ENCODE data around the gene FAU. TPM values are rescaled to one million over a fixed set of nuclear protein-coding genes. Genes with fewer than 3 reads are reported as not detected.

Gene FAU
- total and polyA plus RNA-seq, 2 of the 13 experiments (the other 11 are each of a cell fraction or from before 2014, with no cell fraction given) = 374 to 869 TPM

DNA sequence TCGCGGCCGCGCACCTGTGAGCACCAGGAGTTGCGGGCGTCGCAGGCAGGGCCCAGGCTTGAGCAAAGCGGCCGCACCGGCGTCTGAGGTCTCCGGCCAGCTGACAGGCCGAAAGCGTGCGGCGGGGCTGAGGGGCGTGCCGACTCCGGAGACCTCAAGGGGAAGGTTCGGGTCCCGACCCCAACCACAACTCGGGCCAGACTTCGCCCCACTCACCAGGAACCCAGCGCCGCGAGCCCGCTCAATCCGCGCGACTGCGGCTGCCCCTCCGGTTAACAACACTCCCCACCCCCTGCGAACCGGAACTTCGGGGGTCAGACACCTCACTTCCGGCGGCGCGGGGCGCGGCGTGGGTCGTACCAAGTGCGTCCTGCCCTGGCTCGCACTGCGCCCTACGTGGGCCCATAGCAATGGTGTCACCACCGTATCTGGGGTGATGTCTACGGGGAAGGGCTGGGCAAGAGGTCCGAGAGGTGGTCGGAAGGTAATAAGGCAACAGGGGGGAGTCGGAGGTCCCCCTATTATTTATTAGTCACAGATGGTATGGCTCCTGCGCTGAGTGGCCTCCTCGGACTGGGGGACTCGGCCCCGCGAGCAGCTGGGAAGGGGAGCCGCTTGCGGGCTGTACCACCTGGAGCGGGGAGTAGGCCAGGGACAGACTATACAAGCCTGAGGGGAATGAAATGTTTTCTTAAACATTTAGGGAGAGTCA lies 12.5 kb upstream of the FAU start, which contains the start of gene SYVN1 (continued):
- TF ChIP-seq, protein P1, sequence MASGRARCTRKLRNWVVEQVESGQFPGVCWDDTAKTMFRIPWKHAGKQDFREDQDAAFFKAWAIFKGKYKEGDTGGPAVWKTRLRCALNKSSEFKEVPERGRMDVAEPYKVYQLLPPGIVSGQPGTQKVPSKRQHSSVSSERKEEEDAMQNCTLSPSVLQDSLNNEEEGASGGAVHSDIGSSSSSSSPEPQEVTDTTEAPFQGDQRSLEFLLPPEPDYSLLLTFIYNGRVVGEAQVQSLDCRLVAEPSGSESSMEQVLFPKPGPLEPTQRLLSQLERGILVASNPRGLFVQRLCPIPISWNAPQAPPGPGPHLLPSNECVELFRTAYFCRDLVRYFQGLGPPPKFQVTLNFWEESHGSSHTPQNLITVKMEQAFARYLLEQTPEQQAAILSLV (CRISPR knock-in tag; IDR thresholded peaks at IDR 0.05; ENCODE audit: borderline replicate concordance) = peak; percentile 64
- TF ChIP-seq MTF2 (CRISPR knock-in tag; IDR thresholded peaks at IDR 0.05; ENCODE audit: borderline replicate concordance) = no peak
- TF ChIP-seq NR2F6 (IDR thresholded peaks at IDR 0.05) = no peak; the same call in 1 of the 2 replicates
- TF ChIP-seq NR2F6 (CRISPR knock-in tag; IDR thresholded peaks at IDR 0.05) = peak; percentile 66
- TF ChIP-seq ZNF761 (CRISPR knock-in tag; conservative IDR thresholded peaks at IDR 0.05) = no peak; the same call in 1 of the 2 replicates
- TF ChIP-seq ZSCAN21 (CRISPR knock-in tag; IDR thresholded peaks at IDR 0.05; ENCODE audit: borderline replicate concordance) = no peak; the same call in 1 of the 2 replicates
- TF ChIP-seq NFYC (CRISPR knock-in tag; IDR thresholded peaks at IDR 0.05) = no peak
- TF ChIP-seq, protein P2, sequence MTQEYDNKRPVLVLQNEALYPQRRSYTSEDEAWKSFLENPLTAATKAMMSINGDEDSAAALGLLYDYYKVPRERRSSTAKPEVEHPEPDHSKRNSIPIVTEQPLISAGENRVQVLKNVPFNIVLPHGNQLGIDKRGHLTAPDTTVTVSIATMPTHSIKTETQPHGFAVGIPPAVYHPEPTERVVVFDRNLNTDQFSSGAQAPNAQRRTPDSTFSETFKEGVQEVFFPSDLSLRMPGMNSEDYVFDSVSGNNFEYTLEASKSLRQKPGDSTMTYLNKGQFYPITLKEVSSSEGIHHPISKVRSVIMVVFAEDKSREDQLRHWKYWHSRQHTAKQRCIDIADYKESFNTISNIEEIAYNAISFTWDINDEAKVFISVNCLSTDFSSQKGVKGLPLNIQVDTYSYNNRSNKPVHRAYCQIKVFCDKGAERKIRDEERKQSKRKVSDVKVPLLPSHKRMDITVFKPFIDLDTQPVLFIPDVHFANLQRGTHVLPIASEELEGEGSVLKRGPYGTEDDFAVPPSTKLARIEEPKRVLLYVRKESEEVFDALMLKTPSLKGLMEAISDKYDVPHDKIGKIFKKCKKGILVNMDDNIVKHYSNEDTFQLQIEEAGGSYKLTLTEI (CRISPR knock-in tag; conservative IDR thresholded peaks at IDR 0.05) = no peak
- TF ChIP-seq, protein P3, sequence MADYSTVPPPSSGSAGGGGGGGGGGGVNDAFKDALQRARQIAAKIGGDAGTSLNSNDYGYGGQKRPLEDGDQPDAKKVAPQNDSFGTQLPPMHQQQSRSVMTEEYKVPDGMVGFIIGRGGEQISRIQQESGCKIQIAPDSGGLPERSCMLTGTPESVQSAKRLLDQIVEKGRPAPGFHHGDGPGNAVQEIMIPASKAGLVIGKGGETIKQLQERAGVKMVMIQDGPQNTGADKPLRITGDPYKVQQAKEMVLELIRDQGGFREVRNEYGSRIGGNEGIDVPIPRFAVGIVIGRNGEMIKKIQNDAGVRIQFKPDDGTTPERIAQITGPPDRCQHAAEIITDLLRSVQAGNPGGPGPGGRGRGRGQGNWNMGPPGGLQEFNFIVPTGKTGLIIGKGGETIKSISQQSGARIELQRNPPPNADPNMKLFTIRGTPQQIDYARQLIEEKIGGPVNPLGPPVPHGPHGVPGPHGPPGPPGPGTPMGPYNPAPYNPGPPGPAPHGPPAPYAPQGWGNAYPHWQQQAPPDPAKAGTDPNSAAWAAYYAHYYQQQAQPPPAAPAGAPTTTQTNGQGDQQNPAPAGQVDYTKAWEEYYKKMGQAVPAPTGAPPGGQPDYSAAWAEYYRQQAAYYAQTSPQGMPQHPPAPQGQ (CRISPR knock-in tag; IDR thresholded peaks at IDR 0.05; ENCODE audit: borderline replicate concordance) = 0 out of 2 replicates have a peak, but pooled peaks have one; percentile 83
- TF ChIP-seq, protein P4, sequence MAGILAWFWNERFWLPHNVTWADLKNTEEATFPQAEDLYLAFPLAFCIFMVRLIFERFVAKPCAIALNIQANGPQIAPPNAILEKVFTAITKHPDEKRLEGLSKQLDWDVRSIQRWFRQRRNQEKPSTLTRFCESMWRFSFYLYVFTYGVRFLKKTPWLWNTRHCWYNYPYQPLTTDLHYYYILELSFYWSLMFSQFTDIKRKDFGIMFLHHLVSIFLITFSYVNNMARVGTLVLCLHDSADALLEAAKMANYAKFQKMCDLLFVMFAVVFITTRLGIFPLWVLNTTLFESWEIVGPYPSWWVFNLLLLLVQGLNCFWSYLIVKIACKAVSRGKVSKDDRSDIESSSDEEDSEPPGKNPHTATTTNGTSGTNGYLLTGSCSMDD (CRISPR knock-in tag; IDR thresholded peaks at IDR 0.05) = 0 out of 2 replicates have a peak, but pooled peaks have one; percentile 14
- 0 out of 2 replicates have a peak, but pooled peaks have one; percentile 33 for TF ChIP-seq JUND (CRISPR knock-in tag; IDR thresholded peaks at IDR 0.05)
- TF ChIP-seq AKAP8 (CRISPR knock-in tag; IDR thresholded peaks at IDR 0.05) = peak; percentile 53; the same call in 1 of the 2 replicates
- TF ChIP-seq HMG20A (CRISPR knock-in tag; IDR thresholded peaks at IDR 0.05; ENCODE audit: borderline replicate concordance) = no peak
- no peak for TF ChIP-seq ZNF33B (CRISPR knock-in tag; IDR thresholded peaks at IDR 0.05)
- TF ChIP-seq SMARCC2 (IDR thresholded peaks at IDR 0.05) = no peak
- TF ChIP-seq ZFY (CRISPR knock-in tag; IDR thresholded peaks at IDR 0.05) = peak; percentile 92
- TF ChIP-seq, protein P5, sequence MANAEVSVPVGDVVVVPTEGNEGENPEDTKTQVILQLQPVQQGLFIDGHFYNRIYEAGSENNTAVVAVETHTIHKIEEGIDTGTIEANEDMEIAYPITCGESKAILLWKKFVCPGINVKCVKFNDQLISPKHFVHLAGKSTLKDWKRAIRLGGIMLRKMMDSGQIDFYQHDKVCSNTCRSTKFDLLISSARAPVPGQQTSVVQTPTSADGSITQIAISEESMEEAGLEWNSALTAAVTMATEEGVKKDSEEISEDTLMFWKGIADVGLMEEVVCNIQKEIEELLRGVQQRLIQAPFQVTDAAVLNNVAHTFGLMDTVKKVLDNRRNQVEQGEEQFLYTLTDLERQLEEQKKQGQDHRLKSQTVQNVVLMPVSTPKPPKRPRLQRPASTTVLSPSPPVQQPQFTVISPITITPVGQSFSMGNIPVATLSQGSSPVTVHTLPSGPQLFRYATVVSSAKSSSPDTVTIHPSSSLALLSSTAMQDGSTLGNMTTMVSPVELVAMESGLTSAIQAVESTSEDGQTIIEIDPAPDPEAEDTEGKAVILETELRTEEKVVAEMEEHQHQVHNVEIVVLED (CRISPR knock-in tag; IDR thresholded peaks at IDR 0.05; ENCODE audit: borderline replicate concordance) = peak; percentile 95
- no peak; the same call in 1 of the 2 replicates for TF ChIP-seq MED13 (CRISPR knock-in tag; IDR thresholded peaks at IDR 0.05)
- peak; percentile 26; the same call in 1 of the 2 replicates for TF ChIP-seq HCFC1 (IDR thresholded peaks at IDR 0.05; ENCODE audit: low read depth, low read length)
- TF ChIP-seq YEATS4 (CRISPR knock-in tag; IDR thresholded peaks at IDR 0.05; ENCODE audit: borderline replicate concordance) = peak; percentile 93
- TF ChIP-seq CEBPG (CRISPR knock-in tag; IDR thresholded peaks at IDR 0.05) = no peak
- TF ChIP-seq, protein P6, sequence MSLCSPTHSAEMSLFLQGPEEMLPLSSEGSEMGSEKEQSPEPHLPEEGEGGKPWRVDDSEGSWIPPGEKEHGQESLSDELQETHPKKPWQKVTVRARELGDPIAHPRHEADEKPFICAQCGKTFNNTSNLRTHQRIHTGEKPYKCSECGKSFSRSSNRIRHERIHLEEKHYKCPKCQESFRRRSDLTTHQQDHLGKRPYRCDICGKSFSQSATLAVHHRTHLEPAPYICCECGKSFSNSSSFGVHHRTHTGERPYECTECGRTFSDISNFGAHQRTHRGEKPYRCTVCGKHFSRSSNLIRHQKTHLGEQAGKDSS (CRISPR knock-in tag; IDR thresholded peaks at IDR 0.05; ENCODE audit: borderline replicate concordance, low read depth) = peak; percentile 89; the same call in 1 of the 2 replicates

Data from HepG2 (cell line).